Neutrophil (primary cell): ENCODE measurements around the gene CSF2.

Experiments
- H3K27ac ChIP-seq: fragments of 200-600 bp; sonication (generic); 2 replicates; pipeline ENCODE4 v1.5.1; 2016; ENCODE audit warnings: mild to moderate bottlenecking, moderate library complexity
- H3K27me3 ChIP-seq: fragments of 200-600 bp; sonication (generic); 2 replicates; pipeline ENCODE4 v1.6.0; 2016; ENCODE audit warnings: mild to moderate bottlenecking
- H3K36me3 ChIP-seq: fragments of 200-600 bp; sonication (generic); 2 replicates; pipeline ENCODE4 v1.5.1; 2017
- H3K4me1 ChIP-seq, 2 experiments: fragments of 200-600 bp in 1 of 2; sonication (generic) in 1 of 2; 1 replicate in 1 of 2; 2 replicates in 1 of 2; pipeline versions ENCODE4 v1.5.1 to v1.6.1; 2013 to 2016; ENCODE audit warnings: low read depth in 1 of 2, low read length in 1 of 2, mild to moderate bottlenecking in 1 of 2, moderate library complexity in 1 of 2; ENCODE audit not compliant: control insufficient read depth in 1 of 2, insufficient read depth in 1 of 2
- H3K4me3 ChIP-seq, 2 experiments: fragments of 200-600 bp in 1 of 2; sonication (generic) in 1 of 2; 1 replicate in 1 of 2; 2 replicates in 1 of 2; pipeline ENCODE4 v1.5.1; 2013 to 2016; ENCODE audit warnings: low read depth in 1 of 2, low read length in 1 of 2, mild to moderate bottlenecking in 1 of 2, moderate library complexity in 1 of 2
- H3K9me3 ChIP-seq: fragments of 200-600 bp; sonication (generic); 2 replicates; pipeline ENCODE4 v1.5.1; 2016
- TF ChIP-seq, protein P1 (sequence below): fragments of 200-600 bp; sonication (generic); IDR thresholded peaks from 2 replicates; pipeline ENCODE4 v1.5.1; 2016; ENCODE audit warnings: antibody characterized with exemption

CSF2 gene

DNA sequence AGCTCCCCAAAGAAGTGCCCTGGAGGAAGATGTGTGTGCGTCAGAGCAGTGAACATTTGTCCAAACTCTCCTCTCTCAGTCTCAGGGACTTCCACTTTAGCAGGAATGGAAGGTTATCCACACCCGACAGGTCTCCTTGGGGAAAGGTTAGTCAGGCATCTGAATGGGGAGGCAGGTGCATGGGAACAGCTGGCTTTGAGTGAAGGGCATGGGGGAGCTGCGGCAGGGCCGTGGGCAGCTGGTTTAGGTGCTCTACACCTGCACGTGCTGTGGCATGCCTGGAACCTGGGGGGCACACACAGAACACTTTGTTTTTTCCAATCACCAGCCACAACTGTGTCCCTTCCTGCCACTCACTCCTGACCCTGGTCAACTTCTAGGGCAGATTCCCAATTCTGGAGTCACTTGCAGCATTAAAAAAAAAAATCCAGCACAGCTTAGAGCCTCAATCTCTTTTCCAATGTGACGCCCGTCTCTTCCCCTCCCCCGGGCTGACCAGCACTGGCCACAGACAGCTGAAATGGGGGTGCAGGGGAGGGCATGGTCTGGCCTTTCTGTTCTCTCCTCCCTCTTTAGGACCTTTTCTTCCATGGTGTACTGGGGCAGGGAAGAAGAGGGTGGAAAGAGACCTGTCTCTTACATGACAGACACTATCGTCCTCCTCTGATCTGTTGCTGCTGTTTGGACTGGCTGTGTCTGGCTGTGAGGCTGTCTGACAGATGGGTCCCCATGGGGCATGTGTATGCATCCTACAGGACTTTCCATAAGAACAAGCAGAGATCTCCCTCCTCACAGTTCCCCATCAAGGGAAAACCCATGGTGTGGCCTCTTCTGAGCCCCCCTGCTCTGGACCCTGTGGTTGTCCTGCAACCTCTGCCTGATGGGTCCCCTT is 22.7 kb upstream of the CSF2 start:
- Histone ChIP-seq H3K4me1 (no peaks in the 10 kb centered on the region), H3K4me3 (no peak overlapping the region), H3K36me3 (no peaks in the 10 kb centered on the region), H3K27ac (no peak overlapping the region), H3K27me3 (peaks cover 6% of the 10 kb centered on the region), H3K9me3 (no peaks in the 10 kb centered on the region)
- TF ChIP-seq, protein P1, sequence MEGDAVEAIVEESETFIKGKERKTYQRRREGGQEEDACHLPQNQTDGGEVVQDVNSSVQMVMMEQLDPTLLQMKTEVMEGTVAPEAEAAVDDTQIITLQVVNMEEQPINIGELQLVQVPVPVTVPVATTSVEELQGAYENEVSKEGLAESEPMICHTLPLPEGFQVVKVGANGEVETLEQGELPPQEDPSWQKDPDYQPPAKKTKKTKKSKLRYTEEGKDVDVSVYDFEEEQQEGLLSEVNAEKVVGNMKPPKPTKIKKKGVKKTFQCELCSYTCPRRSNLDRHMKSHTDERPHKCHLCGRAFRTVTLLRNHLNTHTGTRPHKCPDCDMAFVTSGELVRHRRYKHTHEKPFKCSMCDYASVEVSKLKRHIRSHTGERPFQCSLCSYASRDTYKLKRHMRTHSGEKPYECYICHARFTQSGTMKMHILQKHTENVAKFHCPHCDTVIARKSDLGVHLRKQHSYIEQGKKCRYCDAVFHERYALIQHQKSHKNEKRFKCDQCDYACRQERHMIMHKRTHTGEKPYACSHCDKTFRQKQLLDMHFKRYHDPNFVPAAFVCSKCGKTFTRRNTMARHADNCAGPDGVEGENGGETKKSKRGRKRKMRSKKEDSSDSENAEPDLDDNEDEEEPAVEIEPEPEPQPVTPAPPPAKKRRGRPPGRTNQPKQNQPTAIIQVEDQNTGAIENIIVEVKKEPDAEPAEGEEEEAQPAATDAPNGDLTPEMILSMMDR: no peak

DNA sequence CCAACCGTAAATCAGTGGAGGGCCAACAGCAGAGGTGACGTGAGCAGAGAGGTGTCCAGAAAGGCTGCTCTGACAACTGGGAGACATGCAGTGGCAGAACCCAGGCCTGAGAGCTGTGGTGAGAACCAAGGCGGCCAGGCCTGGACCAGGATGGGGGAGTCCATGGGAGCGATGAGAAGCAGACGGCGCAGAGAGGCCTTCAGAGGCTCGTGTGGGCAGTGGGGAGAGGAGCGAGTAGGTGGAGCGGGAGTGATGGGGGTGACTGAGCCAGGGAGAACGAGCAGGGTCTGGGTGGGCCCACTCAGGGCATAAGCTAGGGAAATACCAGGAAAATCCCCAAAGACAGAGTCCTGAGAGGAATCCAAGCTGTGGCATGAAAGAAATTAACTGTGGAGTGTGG is 21.1 kb upstream of the CSF2 start:
- TF ChIP-seq, protein P1: no peak
- peaks cover 6% of the 10 kb centered on the region for H3K27me3 ChIP-seq
- no peaks in the 10 kb centered on the region for H3K9me3 ChIP-seq
- no peaks in the 10 kb centered on the region for H3K4me1 ChIP-seq
- no peaks in the 10 kb centered on the region for H3K36me3 ChIP-seq
- H3K27ac ChIP-seq: no peak overlapping the region
- no peak overlapping the region for H3K4me3 ChIP-seq

DNA sequence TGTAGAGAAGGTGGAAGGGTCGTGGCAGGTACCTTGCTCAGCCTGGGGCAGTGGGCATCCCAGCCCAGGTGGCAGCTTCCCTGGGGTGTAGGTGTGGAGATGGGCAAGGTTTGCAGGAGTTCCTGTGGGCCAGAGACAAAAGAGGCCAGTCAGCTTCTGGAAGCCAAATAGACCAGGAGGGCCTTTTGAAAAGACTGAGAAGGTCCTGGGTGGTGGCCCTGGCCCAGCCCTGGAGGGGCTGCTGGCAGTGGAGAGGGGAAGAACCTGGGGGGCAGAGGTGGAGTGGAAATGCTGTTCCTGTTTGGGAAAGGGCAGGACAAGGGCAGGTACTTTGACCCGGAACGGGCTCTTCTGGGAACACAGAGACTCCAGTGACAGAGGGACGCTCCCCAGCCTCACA is 20.1 kb upstream of the CSF2 start:
- TF ChIP-seq, protein P1: no peak
- Histone ChIP-seq H3K4me3 (no peak overlapping the region), H3K4me1 (no peaks in the 10 kb centered on the region), H3K27ac (no peak overlapping the region), H3K9me3 (no peaks in the 10 kb centered on the region), H3K27me3 (peaks cover 6% of the 10 kb centered on the region), H3K36me3 (no peaks in the 10 kb centered on the region)

DNA sequence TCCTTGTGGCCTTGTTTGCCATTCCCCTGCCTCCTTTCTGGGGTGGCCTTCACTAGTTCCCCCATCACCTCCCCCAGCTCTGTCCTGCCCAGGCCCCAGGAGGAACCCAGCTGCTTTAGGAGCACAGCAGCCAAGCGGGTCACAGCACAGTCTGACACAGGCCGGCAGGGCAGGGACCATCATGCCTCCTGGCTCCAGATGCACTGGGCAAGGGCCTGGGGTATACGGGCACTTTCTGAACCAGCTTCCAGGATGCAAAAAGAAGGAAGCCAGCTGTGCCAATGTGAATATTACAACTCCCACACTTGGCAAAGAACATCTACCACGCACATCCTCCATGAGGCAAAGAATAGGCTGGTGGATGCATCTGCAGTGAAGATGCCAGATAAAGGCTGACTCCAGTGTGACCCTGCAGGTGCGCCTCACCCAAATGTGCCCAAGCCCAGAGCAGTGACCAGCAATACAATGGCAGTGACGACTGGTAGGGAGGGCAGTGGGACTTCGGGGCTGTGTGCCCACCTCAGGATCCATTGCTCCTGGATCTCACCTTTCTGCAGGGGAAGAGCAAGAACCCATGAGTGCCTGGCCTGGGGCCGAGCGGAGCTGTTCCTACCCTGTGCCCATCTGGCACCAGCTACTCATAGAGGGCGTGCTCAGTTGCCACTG is 19.4 kb upstream of the CSF2 start:
- TF ChIP-seq, protein P1: no peak
- Histone ChIP-seq H3K36me3 (no peaks in the 10 kb centered on the region), H3K27ac (no peak overlapping the region), H3K27me3 (peaks cover 6% of the 10 kb centered on the region), H3K4me1 (no peaks in the 10 kb centered on the region), H3K9me3 (no peaks in the 10 kb centered on the region), H3K4me3 (no peak overlapping the region)

DNA sequence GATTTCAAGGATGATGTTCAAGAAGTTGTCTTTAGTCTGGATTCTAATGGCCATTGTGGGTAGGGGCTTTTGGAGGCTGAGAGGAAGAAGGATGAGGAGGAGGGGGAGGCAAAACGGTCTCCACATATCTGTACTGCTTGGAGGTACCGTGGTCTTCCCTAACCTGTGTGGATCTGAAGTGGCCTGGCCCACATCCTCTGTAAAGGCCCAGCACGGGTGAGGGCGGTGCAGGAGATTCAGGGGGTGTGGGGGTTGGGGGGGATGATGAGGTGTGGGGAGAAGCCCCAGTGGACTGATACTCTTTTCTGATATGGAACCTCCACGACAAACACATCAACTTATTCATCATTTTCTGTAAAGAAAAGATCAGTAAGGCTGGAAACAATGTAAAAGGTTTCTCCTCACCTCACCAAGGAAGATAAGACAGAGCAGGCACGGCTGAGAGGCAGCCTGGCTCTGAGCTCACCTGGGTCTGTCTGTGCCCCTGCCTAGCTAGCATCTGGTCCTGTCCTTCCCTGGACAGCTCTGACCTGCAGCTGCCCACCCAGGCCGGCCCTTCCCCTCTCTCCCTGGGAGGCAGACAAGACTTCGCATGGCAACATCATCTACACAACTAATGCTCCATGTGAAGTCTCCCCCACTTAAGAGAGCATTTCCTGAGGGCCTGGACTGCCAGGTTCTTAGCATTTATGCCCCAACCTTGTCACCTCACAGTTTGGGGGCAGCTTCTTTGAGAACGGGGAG is 18.7 kb upstream of the CSF2 start:
- Histone ChIP-seq H3K4me3 (no peak overlapping the region), H3K9me3 (no peaks in the 10 kb centered on the region), H3K4me1 (no peaks in the 10 kb centered on the region), H3K36me3 (no peaks in the 10 kb centered on the region), H3K27ac (no peak overlapping the region), H3K27me3 (peaks cover 6% of the 10 kb centered on the region)
- TF ChIP-seq, protein P1: no peak
